Measurements from ENCODE around the gene NFATC1.

NFATC1 gene

DNA sequence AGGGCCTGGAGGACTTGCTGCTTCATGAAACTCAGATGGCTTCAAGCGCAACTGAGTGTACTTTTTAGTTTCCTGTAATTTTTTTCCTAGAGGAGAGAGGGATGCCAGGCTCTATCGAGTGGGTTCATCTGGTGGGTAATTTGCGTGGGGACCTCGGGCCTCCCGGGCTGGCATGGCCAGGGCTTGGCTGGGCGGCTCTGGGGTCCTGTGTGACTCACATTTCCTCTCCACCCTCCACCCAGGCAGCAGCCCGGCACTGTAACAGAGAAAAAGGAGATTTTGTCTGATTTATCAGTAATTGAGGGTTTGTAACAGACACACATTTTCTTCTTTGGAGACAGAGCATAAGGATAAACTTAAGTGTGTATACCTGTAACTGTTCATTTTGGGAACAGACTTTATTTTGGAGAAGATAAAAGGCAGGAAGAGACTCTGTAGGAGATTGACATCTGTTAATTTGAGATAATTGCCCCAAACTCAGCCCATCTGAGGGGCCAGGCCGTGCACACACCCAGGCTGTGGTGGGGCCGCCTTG, 64.3 kb downstream of the NFATC1 start:
- no peak for DNase-seq

DNA sequence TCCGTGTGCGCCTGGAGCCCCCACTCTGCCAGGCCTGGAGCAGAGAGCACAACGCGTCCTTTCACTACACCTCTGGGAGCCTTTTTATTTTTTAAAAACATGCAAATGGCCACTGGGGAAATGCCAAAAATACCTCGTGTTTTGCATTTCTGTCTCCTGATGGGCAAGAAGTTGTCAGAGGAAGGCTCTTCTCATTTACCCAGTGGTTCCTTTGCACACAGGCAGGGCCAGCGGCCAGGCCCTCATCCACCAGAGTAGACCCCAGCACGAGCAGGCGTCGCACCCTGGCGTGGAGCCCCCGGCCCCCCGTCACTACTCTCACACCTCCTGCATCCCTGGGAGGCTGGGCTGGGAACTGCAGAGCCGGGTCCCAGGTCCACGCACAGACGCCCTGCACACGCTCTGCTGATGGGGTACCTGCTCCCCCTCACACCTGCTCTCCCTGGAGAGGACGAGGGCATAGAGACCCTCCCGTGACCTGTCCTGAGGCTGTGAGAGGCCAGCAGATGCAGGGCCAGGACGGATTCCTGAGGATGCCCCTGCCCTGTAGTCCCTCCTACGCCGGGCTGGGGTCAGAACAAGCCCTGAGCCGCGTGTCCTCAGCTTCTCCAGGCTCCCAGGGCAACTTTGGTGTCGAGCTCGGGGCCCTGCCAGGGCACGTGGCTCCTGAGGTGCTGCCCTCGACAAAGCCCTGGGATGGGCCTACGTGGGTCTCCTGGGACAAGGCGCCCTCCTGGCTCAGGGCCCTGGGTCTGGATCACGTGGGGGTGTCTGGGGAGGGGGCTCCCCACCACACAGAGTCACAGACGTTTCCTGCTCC, 65.0 kb downstream of the NFATC1 start:
- peak; percentile 29 for DNase-seq

DNA sequence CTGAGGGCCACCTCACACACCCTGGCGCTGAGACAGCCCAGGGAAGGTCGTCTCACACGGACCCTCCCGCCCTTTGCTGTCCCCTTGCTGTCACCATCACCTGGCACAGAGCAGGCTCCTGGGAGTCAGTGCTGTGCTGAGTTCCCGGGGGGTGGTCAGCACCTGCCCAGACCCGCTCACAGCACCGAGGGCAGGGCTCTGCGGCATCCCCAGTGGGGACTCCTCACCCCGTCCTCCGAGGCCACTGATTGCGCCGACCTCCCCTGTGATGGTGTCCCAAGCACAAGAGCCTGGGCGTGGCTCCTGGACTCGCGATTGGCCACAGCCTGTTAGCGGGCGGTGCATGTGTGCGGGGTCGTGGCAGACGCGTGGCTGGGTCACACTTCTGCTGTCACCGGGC, 65.9 kb downstream of the NFATC1 start:
- no peak for DNase-seq

DNA sequence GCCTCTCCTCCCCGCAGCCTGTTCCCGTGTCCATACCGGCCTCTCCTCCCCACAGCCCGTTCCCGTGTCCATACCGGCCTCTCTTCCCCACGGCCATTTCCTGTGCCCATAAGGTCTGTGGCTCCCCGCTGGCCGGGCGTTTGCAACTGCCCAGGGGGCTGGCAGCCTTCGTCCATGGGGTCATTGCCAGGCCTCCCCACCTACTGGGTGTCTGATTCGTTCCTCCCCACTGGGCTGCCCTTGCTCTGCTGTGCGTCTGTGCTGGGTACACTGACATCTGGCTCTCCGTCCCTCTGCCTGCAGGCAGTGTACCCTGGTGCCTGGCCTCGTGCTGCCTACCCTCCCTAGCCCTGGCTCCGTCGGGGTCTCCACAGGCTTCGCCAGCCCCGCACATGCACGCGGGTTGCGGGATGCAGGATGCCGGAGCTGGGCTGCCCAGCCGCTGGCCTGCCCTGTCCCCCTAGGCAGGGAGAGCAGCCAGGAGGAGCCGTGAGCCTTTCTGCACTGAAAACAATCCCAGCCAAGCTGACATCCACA, 67.8 kb downstream of the NFATC1 start:
- DNase-seq, result no peak

DNA sequence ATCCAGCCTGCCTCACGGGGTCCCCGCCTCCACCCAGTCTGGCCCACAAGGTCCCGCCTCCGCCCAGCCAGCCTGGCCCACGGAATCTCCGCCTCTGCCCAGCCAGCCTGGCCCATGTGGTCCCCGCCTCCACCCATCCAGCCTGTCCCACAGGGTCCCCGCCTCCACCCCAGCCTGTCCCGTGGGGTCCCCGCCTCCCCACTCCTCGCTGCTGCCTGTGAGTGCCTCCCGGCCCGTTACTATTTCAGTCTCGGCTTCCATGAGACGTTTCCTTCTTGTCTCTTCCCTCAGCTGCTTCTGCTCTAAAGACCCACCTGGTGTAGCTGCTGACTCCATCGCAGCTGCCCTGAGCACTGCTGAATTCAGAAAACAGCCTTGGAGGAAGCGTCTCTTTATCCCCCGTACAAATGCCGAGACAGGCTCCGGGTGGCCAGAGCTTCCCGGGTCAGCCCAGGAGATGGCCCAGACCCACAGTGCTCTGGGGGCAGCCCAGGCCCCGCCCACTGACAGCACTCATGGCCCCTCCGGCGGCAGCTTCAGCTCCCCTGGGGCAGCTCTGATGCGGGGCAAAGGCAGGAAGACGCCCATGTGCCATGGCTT, 69.8 kb downstream of the NFATC1 start:
- no peak for DNase-seq

DNA sequence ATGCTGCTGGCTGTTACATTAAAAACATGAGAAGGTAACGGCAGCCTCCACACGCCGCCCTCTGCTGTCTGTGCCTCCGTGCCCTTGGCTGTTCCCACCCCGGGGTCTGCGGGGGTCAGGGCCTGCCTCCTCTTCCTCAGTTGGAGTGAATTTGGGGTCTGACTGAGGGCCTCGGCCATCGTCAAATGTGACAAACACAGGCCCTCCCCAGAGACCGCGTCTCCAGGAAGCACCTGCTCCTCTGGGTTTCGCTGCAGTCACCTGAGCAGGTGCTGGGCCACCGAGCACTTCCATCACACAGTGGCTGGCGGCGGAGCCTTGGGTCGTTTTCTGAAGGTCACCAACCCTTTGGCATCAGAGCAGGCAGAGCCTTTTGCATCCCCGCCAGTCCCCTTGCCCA, 70.9 kb downstream of the NFATC1 start:
- DNase-seq, result no peak

DNA sequence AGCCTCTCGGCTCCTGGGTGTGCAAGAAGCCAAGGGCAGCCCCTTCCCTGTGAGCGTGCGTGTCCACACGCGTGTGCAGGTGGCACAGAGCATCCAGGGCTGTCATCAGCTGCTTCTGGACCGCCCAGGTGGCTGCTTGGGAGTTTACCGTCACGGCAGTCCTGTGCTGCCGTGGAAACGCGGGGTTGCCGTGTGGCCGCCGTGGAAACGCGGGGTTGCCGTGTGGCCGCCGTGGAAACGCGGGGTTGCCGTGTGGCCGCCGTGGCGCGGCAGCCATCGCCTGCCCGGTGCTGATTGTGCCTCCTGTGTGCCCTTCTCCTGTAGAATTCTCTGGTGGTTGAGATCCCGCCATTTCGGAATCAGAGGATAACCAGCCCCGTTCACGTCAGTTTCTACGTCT, 71.4 kb downstream of the NFATC1 start:
- DNase-seq, result no peak

DNA sequence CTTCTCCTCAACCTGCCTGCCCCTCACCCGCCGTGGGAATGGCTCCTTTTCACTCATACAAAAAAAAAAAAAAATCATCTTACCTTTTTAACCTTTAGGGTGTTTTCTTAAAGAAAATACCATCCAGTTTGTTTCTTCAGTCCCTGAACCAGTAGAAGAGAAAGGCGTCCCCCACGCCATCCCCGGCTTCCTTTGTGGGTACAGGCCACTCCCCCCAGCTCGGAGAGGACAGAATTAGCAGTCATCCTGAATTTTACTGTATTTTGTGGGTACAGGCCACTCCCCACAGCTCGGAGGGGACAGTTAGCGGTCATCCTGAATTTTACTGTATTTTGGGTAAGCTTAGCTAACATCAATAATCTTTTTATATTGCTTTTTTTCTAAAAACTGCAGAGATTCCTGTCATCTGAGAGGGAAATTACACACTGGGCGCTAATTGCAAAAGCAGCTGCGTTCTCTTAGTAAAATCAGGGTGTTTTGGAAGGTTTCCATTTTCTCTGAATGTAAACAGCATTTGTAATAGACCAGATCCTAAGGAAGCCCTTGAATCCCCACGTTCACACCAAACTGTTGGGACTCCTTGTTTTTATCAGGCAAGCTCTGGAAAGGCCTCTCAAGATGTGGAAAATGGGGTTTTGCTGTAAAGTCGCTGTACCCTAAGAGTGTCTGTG, 72.5 kb downstream of the NFATC1 start:
- DNase-seq, result no peak

DNA sequence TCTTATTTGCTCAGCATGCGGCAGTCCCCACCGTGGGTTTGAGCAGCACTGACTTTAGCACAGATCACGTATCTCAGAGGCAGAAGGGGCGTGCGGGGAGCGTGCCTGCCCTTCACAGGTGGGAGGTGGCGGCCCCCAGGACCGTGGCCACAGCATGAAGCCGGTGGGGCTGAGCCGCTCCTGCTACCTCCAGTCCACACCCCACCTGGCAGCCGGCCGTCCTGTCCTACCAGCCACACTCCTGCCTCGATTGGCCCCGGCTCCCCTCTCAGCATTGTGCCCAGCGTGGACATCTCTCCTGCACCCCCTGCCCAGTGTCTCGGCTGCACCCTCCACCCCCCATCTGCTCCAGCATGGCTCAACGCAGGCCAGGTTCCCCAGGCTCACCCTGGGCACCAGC, 73.6 kb downstream of the NFATC1 start:
- no peak for DNase-seq

DNA sequence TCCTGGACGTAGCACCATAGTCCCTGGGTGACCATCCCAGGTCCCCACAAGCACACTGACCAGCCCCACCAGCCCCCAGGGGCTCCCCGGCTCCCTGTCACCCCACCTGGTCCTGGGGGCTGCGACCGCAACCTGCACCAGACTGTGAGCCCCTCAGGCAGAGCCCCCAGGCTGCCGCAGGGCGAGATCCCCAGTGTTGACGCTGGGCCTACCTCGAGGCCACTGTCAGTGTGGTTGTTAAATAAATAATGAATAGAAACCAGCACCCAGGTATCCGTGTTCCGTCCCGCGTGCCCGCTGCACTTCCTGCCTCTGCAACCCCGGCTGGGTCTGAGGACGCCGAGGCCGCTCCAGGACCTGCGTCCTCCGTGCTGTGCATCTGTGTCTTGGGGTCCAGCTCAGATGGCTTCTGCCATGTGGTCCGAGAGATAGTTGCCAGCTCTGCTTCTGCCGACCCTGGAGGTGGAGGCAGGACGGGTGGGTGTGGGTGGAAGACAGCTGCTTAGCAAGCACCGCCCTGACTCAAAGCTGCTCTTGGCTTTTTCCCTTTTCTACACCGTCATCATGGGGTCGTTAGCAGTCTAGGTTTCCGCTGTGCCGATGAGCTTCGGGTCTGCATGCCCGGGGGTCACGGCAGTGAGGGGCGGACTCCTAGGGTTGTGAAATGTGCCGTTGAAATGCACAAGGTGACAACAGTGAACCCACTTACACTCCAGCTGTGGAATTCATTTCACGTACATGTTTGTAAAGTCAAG, 74.2 kb downstream of the NFATC1 start:
- DNase-seq, result no peak

DNA sequence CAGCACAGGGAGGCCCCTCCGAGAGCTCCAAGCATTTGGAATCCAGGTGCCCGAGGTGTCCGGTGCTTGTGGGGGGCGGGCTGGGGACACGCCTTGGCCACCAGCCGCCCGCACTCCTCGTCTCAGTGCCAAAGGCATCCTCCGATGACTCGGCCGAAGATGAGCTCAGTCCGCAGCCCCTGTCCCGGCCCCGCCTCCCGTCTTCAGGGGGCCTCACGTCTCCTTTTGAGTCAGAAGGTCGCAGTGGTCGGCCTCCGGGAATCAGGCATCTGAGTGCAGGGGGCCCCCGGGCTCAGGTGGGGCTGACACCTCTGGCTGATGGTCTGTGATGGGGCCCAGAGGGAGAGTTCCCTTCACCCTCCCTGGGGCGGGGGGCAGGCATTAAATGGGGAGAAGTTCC, 74.8 kb downstream of the NFATC1 start:
- DNase-seq, result no peak

DNA sequence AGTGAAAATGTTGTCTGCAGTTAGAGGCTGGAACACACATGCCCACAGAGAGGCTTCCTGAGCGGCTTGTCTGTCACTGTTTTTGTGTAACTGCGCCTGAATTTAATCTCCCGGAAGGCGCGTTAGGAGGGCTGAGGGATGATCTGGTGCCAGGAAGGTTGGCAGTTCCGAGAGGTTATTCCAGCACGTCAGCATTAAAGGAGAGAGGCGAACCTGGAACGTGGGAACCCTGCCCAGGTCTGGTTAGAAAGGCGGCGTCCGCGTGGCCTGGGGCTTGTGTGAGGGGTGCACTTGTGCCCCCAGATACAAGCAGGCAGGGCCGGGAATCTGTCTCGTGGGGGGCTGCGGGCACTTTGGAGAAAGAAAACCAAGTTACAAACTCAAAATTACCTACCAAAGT, 75.3 kb downstream of the NFATC1 start:
- DNase-seq, result no peak

DNA sequence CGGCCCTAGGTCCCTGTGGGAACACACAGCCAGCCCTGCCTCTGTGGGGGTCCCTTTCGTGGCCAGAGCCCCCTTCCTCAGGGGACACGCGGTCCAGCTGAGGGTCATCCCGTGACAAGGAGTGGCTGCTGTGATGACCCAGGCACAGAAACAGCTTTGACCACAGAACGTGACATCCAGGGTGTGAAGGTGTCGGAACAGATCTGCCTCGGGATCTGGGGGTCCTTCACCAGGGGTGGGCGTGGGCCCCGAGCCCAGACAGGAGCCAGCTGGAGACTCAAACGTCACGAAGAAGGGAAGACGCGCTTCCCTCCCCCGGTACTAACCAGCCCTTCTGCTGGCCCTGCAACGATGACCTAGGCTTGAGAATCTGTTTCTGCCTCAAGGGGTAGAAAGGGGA, 75.9 kb downstream of the NFATC1 start:
- no peak for DNase-seq

DNA sequence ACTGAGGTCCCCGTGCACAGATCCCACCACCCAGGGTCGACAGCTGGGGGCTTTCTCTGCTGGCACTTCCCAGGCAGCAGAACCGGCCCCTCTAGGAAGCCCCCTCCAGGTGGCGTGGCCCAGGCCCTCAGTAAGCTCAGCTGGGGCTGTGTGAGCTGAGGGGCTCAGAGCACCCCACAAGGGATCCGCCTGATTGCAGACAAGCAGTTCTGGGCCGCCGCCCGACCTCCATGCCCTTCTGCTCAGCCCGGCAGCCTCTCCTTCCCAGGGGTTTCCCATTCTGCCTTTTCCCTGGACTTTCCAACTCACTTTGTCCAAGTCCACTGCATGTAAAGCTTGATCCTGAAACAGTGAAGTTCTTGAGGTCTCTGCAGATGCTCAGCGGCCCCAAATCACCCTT, 76.4 kb downstream of the NFATC1 start:
- DNase-seq, result no peak

DNA sequence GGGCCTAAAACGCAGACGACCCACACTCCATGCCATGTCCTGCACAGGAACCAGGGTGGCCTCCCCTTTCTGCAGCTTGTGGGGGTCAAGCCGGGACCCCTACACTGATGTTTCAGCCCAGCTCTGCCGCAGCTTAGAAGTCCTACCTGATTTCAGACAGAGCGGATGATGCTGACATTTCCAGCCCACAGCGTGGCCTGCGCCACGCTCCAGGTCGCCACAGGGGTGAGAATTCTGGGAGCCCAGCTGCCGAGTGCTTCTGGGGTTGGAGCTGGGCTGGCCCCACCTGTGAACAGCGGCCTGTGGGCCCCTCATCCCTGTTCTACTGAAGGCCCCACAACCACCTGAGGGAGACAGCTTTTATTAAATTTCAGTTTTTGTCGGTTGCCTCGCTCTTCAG, 77.2 kb downstream of the NFATC1 start:
- no peak for DNase-seq

DNA sequence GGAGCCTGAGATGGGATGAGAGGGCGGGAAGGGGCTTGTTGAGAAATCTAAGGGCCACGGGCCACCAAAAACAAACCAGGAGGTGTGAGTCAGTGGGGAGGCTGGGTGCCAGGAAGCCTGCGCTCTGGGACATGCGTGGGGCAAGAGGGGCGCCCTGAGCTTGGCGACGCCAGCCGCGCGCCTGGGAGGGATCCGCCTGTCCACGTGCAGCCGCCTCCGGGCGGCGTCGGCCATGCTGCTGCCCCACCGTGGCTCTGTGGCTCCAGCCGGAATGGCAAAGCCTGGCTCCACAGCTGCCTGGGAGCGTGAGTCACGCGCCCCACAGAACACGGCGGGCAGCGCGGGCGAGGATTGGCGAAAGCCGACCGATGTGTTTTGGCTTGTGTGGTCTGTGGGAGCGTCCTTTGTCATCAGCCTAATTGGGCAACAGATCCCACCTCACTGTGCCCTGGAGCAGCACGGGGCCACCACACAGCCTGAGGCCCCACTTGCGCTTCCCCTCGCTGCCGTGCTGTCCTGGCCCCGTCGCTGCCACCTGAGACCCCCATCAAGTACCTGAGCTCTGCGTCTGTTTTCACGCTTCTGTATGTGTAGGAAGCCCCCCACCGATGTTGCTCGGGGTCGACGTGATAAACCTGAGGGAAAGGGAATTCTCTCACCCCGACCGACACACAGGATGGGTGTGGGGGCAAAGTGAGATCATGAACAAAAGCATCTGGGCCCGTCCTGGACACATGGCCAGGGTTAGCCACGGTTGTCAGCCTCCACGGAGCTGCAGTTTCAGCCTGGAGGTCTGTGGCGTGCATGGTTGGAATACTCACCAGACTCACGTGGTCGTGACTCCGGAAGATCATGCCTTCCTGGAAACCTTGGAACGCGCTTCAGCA, 80.5 kb downstream of the NFATC1 start:
- peak; percentile 51 for DNase-seq

DNA sequence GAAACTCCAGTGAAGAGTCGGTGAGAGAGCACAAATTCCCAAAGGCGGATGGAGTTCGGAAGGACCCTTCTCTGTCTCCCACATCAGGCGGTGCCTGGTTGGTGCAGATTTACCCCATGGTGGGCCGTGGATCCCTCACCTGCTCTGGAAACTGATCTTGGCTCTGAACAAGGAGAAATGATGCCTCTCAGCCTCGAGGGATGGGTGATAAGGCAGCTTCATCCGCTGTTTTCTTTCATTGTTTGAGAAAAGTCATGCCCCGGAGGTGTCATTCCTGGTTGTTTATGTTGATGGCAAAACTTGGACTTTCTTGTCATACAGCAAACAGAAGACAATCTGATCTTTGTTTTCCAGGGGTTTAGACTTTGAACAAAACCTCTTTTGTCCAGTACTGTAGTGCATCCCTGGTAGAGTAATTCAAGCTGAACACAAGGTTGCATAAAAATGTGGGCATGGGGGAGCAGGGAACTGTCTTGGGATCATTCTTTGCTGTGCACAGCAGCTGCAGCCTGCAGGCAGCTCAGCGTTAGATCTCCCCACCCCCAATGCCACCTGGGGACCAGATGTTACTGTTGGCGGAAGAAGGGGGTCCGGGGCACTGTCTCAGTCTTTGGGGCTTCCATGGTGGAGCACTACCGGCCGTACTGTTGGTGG, 81.3 kb downstream of the NFATC1 start:
- no peak for DNase-seq

DNA sequence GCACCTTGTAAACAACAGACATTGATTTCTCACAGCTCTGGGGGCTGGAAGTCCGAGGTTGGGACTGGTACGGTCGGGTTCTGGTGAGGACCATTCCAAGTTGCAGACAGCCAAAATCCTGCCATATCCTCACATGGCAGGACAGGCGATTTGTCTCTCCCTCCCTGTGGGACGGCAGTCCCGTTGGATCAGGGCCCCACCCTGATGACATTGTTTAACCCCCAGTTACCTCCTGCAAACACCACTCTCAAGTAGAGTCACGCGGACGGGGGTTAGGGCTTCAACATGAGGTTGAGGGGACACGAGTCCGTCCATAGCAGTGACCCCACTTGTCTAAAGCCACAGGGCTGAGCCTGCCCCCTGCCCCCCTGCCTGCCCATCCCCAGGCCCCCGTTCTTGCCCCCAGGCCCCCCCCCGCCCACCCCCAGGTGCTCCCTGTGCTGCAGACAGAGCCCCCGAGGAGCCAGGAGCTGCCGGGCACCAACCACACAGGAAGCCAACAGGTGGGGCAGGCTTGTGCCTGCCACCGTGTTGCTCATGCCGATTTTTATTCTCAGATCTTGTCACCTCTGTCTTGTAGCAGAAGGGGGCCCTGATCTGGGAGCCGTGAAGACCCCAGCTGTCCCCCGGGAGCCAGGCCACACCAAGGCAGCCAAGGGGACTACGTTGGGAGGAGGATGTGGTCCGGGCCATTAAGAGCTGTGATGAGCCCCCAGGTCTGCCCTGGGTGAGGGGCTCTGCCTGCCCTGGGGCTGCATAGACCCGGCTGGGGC, 82.2 kb downstream of the NFATC1 start:
- DNase-seq, result no peak

DNA sequence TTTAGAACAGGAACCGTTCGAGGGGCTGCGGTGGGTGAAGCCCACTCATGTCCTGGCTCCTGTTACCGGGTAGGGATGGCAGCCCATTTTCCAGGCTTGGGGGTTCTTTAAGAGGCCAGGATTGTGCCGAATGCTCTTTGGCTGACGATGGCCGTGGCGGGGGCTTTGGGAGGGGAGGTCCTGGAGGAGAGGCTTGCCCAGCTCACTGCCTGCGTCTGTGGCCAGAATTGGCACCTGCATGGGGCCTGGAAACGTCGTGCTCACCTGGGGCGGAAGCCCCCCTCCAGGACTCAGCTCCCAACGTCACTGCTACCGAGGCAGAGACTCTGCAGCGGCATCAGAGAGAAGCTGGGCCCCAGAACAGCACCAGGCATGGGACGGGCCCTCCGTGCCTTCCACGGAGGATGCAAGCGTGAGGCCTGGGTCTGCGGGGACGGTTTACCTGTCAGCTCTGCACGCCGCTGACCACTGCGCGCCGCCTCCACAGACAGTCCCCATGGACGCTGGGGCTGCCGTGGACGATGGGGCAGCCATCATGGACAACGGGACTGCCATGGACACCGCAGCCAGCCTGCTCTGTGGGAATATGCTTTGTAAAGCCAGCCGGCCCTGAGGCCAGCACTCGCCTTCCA, 82.9 kb downstream of the NFATC1 start:
- DNase-seq, result no peak

Data from fibroblast of upper back skin (primary cell).